GM04504 (cell line): ENCODE measurements around the gene TCEAL9.
A peak's percentile ranks its signal among the peaks of the same experiment; 100 is the strongest.
"Not testable (repeated sequence)": the region's sequence is repeated elsewhere in the genome, so short reads cannot be mapped to it uniquely, and the experiment has no call there.

Experiments
- DNase-seq: peaks from one replicate; pipeline ENCODE4 v3.0.0-alpha.2; 2012; ENCODE audit warnings: low read depth

TCEAL9 gene

GRCh38 chrX:103376118-103376978 lies 20.0 kb downstream of the TCEAL9 start, which contains the start of gene BEX3:
TSS of gene BEX3 (plus strand) at chrX:103376538. CDS start at chrX:103377522, 984 bp downstream.
- no peak for DNase-seq

DNA sequence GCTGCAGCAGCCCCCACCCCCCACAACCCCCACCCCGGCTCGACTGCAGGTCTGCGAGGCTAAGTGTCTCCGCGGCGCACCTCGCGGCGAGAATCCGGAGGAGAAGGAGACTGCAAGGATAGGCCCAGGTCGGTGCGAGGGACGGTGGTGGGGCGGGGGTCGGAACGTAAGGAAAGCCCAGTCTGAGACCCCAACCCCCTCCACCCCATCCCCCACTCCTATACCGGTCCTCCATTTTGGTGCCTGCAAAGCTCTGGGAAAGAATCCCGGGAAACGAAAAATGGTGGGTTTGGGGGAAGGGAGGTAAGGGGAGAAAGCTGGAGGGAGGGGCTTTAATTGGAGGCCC lies 20.6 kb downstream of the TCEAL9 start:
- no peak for DNase-seq

GRCh38 chrX:103378990-103379389 lies 22.7 kb downstream of the TCEAL9 start:
- no peak for DNase-seq

GRCh38 chrX:103382877-103383276 lies 26.6 kb downstream of the TCEAL9 start:
- DNase-seq = no peak

GRCh38 chrX:103384672-103385071 lies 28.4 kb downstream of the TCEAL9 start:
- DNase-seq = no peak

GRCh38 chrX:103385283-103385830 lies 29.1 kb downstream of the TCEAL9 start:
- DNase-seq = not testable (repeated sequence)

- no peak for DNase-seq
Measured at GRCh38 chrX:103386332-103386731, 30.0 kb downstream of the TCEAL9 start.

- no peak for DNase-seq
Measured at GRCh38 chrX:103393487-103393886, 37.2 kb downstream of the TCEAL9 start.

- DNase-seq = no peak
Measured at GRCh38 chrX:103396186-103396585, 39.9 kb downstream of the TCEAL9 start.

- DNase-seq = no peak
Measured at GRCh38 chrX:103396660-103397059, 40.4 kb downstream of the TCEAL9 start.

- no peak for DNase-seq
Measured at GRCh38 chrX:103397707-103398106, 41.4 kb downstream of the TCEAL9 start.

DNA sequence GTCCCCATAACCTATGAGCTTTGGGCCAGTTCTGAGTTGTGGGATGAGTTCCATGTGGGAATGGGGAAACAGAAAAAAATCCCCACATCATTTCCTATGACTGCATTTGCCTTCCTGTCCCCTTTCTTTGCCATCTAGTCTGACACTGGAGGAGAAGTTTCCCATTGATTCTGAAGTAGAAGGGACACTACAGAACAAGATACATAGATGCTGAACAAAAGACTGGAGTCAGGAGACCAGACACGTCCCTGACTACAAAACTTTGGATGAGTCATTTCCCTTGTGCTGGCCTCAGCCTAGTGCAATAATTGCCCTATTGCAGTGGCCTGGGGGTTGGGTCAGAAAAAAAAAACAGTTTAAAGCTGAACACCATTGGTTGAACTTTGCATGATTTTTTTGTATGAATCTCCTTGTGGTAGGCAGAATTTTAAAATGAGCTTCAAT lies 42.1 kb downstream of the TCEAL9 start:
- DNase-seq = peak; percentile 59

DNA sequence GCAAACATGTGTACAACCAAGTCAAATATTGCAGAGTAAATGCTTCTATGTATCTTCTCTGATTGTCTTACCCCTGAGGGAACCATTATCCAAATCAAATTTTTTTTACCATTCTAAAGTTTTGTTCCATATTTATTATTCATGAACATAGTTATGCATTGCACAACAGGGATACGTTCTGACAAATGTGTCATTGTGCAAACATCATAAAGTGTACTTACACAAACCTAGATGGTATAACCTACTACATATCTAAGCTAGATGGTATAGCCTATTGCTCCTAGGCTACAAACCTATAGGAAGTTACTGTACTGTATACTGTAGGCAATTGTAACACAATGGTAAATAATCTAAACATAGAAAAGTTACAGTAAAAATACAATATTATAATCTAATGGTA lies 43.4 kb downstream of the TCEAL9 start:
- DNase-seq = no peak

DNA sequence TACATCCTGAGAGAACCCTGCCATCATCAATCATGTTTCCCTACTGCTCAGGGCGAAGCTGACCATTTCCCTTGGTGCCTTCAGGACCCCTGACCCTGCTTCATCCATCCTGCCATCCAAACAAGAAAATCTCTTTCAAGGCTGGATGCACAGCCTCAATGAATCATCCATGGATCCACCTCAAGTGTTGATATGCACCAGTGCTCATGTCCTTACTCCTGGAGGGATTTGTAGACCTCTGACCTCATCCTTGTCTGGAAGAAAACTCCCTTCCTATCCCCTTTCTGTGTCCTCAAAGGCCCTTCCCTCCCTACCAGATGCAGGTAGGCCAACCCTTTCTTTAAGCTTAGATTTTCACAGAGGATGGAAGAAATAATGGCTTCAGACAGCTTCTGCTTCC lies 44.6 kb downstream of the TCEAL9 start:
- DNase-seq = no peak

- DNase-seq = peak; percentile 46
Measured at GRCh38 chrX:103404231-103405008, 48.1 kb downstream of the TCEAL9 start.

DNA sequence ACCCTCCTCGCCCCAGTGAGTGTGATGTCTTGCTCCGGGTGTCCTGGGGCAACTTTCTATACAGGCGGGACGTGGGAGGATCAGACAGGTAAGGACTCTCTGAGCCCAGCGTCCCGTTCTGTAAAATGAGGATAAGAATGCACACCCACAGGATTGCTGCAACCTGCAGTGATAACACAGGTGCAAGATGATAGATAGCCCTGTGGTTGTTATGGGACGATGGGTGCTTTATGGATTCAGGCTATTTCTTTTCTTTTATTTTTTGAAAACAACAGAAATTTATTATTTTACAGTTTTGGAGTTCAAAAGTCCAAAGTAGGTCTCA lies 48.7 kb downstream of the TCEAL9 start:
- DNase-seq = no peak

DNA sequence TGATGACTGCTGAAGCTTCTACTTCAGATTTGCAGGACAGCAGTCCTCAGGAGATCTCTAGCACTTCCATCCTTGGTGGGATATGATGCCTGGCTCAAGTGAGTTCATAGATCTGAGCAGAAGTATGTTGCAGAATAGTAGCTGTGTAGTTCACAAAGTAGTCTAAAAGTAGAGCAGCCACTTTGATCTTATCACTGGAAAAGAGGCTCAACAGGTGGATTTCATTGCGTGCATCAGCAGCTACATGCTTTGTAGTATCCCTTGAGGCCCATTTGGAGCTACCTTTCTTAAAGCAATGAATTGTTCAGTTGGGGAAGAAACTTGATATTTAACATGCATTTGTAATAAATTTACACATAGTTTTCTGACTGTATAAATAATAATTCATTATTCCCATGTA lies 50.0 kb downstream of the TCEAL9 start:
- no peak for DNase-seq

DNA sequence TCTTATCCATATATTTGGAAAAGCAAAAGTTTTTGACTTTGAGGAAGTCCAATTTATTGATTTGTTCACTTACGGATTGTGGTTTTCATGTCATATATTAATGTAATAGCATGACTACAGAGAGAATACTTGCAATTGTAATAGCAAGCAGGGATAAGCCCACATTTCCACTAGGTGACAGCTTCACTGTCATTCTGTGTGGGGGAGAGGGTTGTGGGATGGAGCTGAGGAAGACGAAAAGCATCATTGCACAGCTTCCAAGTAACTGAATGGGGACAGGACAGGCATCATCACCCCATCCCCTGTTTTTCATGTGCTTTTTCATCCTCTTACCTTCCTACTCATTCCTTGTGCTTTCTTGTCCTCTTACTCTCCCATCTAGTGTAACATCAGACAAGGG lies 51.5 kb downstream of the TCEAL9 start:
- no peak for DNase-seq
